ENCODE results near the gene COX7B2. TPM values are rescaled to one million over a fixed set of nuclear protein-coding genes. Genes with fewer than 3 reads are reported as not detected.

COX7B2 gene
- total RNA-seq (2022; extraction: Qiagen RNA extraction; ENCODE audit: low read depth), result not detected in 5 replicates

GRCh38 chr4:46909078-46909477 lies at the start of gene COX7B2:
Gene COX7B2 (minus strand): TSS chr4:46909245. CDS start chr4:46735192, 174,053 bp downstream.

Other genes with a start within 250 kb of the COX7B2 start
- gene GABRA4, start 84.3 kb upstream of the COX7B2 start, total RNA-seq (2022; extraction: Qiagen RNA extraction; ENCODE audit: low read depth), result not detected in 5 replicates
- not detected in 5 replicates for gene GABRB1, start 122.3 kb upstream of the COX7B2 start, total RNA-seq (2022; extraction: Qiagen RNA extraction; ENCODE audit: low read depth)